Measurements from ENCODE around the gene PLD5.
"Not testable (repeated sequence)": the region's sequence is repeated elsewhere in the genome, so short reads cannot be mapped to it uniquely, and the experiment has no call there.

Gene PLD5

GRCh38 chr1:242065813-242066212, 458.7 kb downstream of the PLD5 start:
- DNase-seq (ENCODE audit: low read depth) = no peak
- no peak overlapping the region for H3K4me3 ChIP-seq (ENCODE audit: control insufficient read depth, low read depth, low read length)
- TF ChIP-seq CTCF (conservative IDR thresholded peaks at IDR 0.05; ENCODE audit: control insufficient read depth, insufficient read depth, low read depth, low read length) = no peak

GRCh38 chr1:242062271-242062670, 462.2 kb downstream of the PLD5 start:
- TF ChIP-seq CTCF (conservative IDR thresholded peaks at IDR 0.05; ENCODE audit: control insufficient read depth, insufficient read depth, low read depth, low read length) = no peak
- H3K4me3 ChIP-seq (ENCODE audit: control insufficient read depth, low read depth, low read length) = no peak overlapping the region
- no peak for DNase-seq (ENCODE audit: low read depth)

- TF ChIP-seq CTCF (conservative IDR thresholded peaks at IDR 0.05; ENCODE audit: control insufficient read depth, insufficient read depth, low read depth, low read length) = no peak
- H3K4me3 ChIP-seq (ENCODE audit: control insufficient read depth, low read depth, low read length) = no peak overlapping the region
- DNase-seq (ENCODE audit: low read depth) = no peak
Measured at GRCh38 chr1:242059976-242060375, 464.5 kb downstream of the PLD5 start.

- not testable (repeated sequence) for H3K4me3 ChIP-seq (ENCODE audit: control insufficient read depth, low read depth, low read length); DNase-seq (ENCODE audit: low read depth)
Measured at GRCh38 chr1:242058582-242058981, 465.9 kb downstream of the PLD5 start.

- H3K4me3 ChIP-seq (ENCODE audit: control insufficient read depth, low read depth, low read length); DNase-seq (ENCODE audit: low read depth): not testable (repeated sequence)
Measured at GRCh38 chr1:242058181-242058580, 466.3 kb downstream of the PLD5 start.

GRCh38 chr1:242057745-242058115, 466.8 kb downstream of the PLD5 start:
- TF ChIP-seq CTCF (conservative IDR thresholded peaks at IDR 0.05; ENCODE audit: control insufficient read depth, insufficient read depth, low read depth, low read length) = no peak
- H3K4me3 ChIP-seq (ENCODE audit: control insufficient read depth, low read depth, low read length) = no peak overlapping the region

GRCh38 chr1:242056988-242057744, 467.3 kb downstream of the PLD5 start:
- no peak for TF ChIP-seq CTCF (conservative IDR thresholded peaks at IDR 0.05; ENCODE audit: control insufficient read depth, insufficient read depth, low read depth, low read length)

More at GRCh38 chr1:242057745-242058115, 466.8 kb downstream of the PLD5 start:
- no peak for DNase-seq (ENCODE audit: low read depth)

GRCh38 chr1:242055749-242056320, 468.7 kb downstream of the PLD5 start:
- no peak overlapping the region for H3K4me3 ChIP-seq (ENCODE audit: control insufficient read depth, low read depth, low read length)
- peak; percentile 20 for DNase-seq (ENCODE audit: low read depth)
- no peak for TF ChIP-seq CTCF (conservative IDR thresholded peaks at IDR 0.05; ENCODE audit: control insufficient read depth, insufficient read depth, low read depth, low read length)

More at GRCh38 chr1:242056988-242057744, 467.3 kb downstream of the PLD5 start:
- no peak for DNase-seq (ENCODE audit: low read depth)
- no peak overlapping the region for H3K4me3 ChIP-seq (ENCODE audit: control insufficient read depth, low read depth, low read length)

Measured in fibroblast of mammary gland (primary cell).